Stimulated activated effector memory CD8-positive, alpha-beta T cell treated with anti-CD3 and anti-CD28 coated beads, Interleukin-12 subunit alpha, Interleukin-12 subunit beta, amount 100 ng/mL, for 72 hours (primary cell): Measurements from ENCODE around the gene DOCK4.

Source experiments
- ATAC-seq: fragments of 150-1000 bp; cut with Tn5 transposase; 2 replicates; pipeline ENCODE4 v1.10.0; 2021
- DNase-seq, 2 donors: peaks; one replicate each; pipeline ENCODE4 v3.0.0; 2021 to 2022; ENCODE audit warnings: low spot score in 2 of 2
- H3K27ac Mint-ChIP-seq: one replicate; pipeline ENCODE4 v1.8.0; 2022; ENCODE audit warnings: mild to moderate bottlenecking, mixed read lengths
- H3K36me3 Mint-ChIP-seq: one replicate; pipeline ENCODE4 v1.8.0; 2022; ENCODE audit warnings: mild to moderate bottlenecking, mixed read lengths
- H3K4me1 Mint-ChIP-seq: one replicate; pipeline ENCODE4 v1.8.0; 2022; ENCODE audit warnings: mixed read lengths
- H3K4me3 Mint-ChIP-seq: one replicate; pipeline ENCODE4 v1.8.0; 2022; ENCODE audit warnings: mild to moderate bottlenecking, mixed read lengths
- H3K9me3 Mint-ChIP-seq: one replicate; pipeline ENCODE4 v1.8.0; 2022; ENCODE audit warnings: mixed read lengths

Gene DOCK4

GRCh38 chr7:111900283-111900682 is 305.9 kb downstream of the DOCK4 start:
- Mint-ChIP-seq H3K27ac (no peak overlapping the region), H3K9me3 (no peaks in the 10 kb centered on the region), H3K36me3 (no peaks in the 10 kb centered on the region), H3K4me3 (no peak overlapping the region), H3K4me1 (no peaks in the 10 kb centered on the region)
- no peak for ATAC-seq
- no peak for DNase-seq

GRCh38 chr7:111895049-111895448 is 311.1 kb downstream of the DOCK4 start:
- ATAC-seq (no peak), DNase-seq (no peak)
- H3K4me3 Mint-ChIP-seq: no peak overlapping the region
- H3K9me3 Mint-ChIP-seq: no peaks in the 10 kb centered on the region
- H3K27ac Mint-ChIP-seq: no peak overlapping the region
- no peaks in the 10 kb centered on the region for H3K4me1 Mint-ChIP-seq
- H3K36me3 Mint-ChIP-seq: no peaks in the 10 kb centered on the region

DNA sequence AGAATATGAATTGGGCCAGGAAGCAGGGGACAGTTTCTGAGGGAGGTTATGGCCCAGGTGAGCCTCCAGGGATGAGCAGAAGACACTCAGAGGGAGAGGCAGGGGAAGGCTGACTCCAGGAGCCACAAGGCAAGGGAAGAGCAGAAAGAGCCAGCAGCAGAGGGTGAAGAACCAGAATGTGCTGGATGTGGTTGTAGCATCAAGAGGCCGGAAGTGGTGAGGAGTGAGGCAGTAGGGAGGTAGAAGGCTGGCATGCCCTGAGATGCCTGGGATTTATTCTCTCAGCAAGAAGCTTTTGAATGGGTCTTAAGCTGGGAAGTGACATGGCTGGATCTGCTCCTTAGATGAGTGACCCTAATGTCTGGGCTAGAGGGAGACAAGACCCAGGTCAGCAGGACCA is 311.7 kb downstream of the DOCK4 start:
- DNase-seq (no peak), ATAC-seq (peak; percentile 21)
- Mint-ChIP-seq H3K27ac (no peak overlapping the region), H3K36me3 (no peaks in the 10 kb centered on the region), H3K4me1 (no peaks in the 10 kb centered on the region), H3K4me3 (no peak overlapping the region), H3K9me3 (no peaks in the 10 kb centered on the region)

GRCh38 chr7:111893190-111893589 is 313.0 kb downstream of the DOCK4 start:
- Mint-ChIP-seq H3K36me3 (no peaks in the 10 kb centered on the region), H3K4me1 (no peaks in the 10 kb centered on the region), H3K27ac (no peak overlapping the region), H3K4me3 (no peak overlapping the region), H3K9me3 (no peaks in the 10 kb centered on the region)
- no peak for DNase-seq
- no peak for ATAC-seq

DNA sequence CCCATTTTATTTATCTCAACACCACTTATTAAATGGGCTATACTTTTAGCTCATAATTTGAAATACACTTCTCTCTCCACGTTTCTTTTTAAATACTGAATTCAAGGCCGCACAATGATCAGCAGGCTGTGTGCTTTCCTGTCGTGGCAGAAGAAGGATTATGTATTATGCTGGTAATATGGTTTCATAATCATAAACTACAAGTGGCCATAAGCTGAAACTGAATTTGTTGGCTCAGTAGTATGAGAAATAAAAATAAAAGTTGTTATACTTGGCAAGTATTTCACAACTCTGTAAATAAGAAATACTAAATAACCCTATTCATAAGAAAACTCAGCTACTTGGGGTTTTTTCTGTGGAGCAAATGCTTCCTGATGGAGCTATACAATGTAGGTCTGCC is 313.6 kb downstream of the DOCK4 start:
- H3K36me3 Mint-ChIP-seq: no peaks in the 10 kb centered on the region

GRCh38 chr7:111887734-111888133 is 318.5 kb downstream of the DOCK4 start:
- DNase-seq (no peak), ATAC-seq (no peak)
- Mint-ChIP-seq H3K27ac (no peak overlapping the region), H3K36me3 (no peaks in the 10 kb centered on the region), H3K9me3 (no peaks in the 10 kb centered on the region), H3K4me3 (no peak overlapping the region), H3K4me1 (no peaks in the 10 kb centered on the region)

More for the DNA sequence above, 313.6 kb downstream of the DOCK4 start:
- no peak for DNase-seq
- Mint-ChIP-seq H3K4me3 (no peak overlapping the region), H3K4me1 (no peaks in the 10 kb centered on the region), H3K27ac (no peak overlapping the region), H3K9me3 (no peaks in the 10 kb centered on the region)
- ATAC-seq: no peak

DNA sequence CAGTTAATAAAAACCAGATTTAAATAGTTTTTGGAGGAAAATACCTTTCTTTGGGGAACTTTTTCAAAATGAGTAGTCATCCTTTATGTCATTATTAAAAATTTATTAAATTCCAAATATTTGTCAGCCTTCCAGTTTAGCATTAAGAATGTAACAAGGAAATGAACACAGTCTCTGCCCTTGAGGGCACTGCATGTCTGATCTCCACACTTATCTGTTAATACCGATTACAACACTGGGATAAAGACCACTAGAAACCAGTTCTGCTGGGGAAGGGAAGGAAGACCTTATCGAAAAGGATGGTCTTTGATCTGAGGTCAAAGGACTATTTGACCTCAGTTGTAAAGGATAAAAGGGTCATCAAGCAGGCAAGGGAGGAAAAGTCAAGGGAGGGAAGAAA is 320.0 kb downstream of the DOCK4 start:
- ATAC-seq (no peak), DNase-seq (no peak)
- H3K27ac Mint-ChIP-seq: no peak overlapping the region
- no peaks in the 10 kb centered on the region for H3K9me3 Mint-ChIP-seq
- no peaks in the 10 kb centered on the region for H3K36me3 Mint-ChIP-seq
- H3K4me1 Mint-ChIP-seq: no peaks in the 10 kb centered on the region
- no peak overlapping the region for H3K4me3 Mint-ChIP-seq

GRCh38 chr7:111883241-111883640 is 323.0 kb downstream of the DOCK4 start:
- ATAC-seq: no peak
- DNase-seq: no peak
- Mint-ChIP-seq H3K27ac (no peak overlapping the region), H3K36me3 (no peaks in the 10 kb centered on the region), H3K4me1 (no peaks in the 10 kb centered on the region), H3K4me3 (no peak overlapping the region), H3K9me3 (no peaks in the 10 kb centered on the region)

DNA sequence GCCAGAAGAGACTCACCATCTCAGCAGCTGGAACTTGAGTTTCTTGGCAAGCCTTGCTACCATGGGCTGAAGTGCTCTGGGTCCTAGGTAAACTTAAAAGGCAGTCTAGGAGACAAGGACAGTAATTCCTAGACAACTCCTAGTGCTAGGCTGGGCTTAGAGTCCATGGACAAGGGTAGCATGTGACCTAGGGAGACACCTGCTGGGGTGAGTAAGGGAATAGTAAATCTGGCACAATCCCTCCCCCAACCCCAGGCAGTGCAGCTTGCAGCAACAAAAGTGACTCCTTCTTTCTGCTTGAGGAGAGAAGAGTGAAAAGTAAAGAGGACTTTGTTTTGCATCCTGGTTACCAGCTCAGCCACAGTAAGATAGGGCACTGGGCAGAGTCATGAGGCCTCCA is 327.4 kb downstream of the DOCK4 start:
- Mint-ChIP-seq H3K36me3 (no peaks in the 10 kb centered on the region), H3K4me1 (no peaks in the 10 kb centered on the region), H3K27ac (no peak overlapping the region), H3K9me3 (no peaks in the 10 kb centered on the region), H3K4me3 (no peak overlapping the region)
- DNase-seq (no peak), ATAC-seq (no peak)

DNA sequence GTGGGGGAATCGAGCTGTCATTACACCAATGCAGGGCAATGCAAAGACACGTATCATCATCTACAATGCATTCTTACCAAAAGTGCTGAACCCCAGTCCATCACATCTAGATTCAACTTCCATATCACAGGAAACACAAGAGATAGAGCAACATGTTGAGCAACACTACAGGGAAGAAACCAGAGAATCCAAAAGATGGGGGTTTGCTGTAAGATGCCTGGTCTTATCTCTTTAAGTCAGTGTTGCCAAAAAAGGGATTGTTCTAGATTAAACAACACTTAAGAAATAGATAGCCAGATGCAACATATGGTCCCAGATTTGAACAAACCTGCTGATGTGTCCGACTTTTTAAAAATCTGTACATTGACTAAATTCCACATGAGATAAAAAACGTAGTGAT is 328.3 kb downstream of the DOCK4 start:
- no peaks in the 10 kb centered on the region for H3K9me3 Mint-ChIP-seq
- H3K36me3 Mint-ChIP-seq: no peaks in the 10 kb centered on the region
- no peaks in the 10 kb centered on the region for H3K4me1 Mint-ChIP-seq
- ATAC-seq (no peak), DNase-seq (no peak)
- no peak overlapping the region for H3K27ac Mint-ChIP-seq
- no peak overlapping the region for H3K4me3 Mint-ChIP-seq

DNA sequence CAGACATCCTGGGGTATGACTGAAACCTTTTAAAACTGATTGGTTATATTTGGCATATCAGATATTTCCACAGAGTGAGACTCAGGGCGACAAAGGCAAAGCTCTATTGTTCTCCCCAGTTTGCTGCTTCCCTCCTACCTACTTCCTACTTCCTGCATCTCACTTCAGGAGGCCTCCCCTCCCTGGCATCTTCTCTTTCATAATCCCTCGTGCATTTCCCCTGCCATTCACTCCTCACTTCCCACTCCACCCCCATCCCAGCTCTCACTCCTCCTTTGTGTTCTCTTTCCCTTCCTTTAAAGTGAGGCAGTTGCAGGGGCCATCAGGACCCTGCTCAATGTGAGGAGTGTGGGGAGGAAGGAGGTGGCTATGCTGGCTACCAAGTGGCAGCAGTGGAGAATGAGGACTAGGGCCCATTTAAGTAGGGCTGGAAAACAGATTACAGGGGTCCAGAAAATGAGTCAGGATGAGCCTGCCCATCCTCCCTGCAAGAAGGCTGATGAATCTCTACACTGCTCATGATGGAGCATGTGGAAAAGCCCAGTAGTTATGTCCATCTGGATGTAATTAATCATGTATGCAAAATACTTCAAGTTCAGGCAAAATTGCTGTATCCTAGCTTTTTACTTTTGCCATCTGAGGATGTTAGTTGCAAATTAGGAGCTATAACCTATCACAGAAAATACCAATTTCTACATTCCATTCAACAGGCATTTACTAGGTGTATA is 332.1 kb downstream of the DOCK4 start:
- Mint-ChIP-seq H3K4me3 (no peak overlapping the region), H3K4me1 (no peaks in the 10 kb centered on the region), H3K9me3 (no peaks in the 10 kb centered on the region), H3K36me3 (no peaks in the 10 kb centered on the region), H3K27ac (no peak overlapping the region)
- DNase-seq (no peak), ATAC-seq (no peak)

GRCh38 chr7:111873326-111873646 is 332.9 kb downstream of the DOCK4 start:
- no peaks in the 10 kb centered on the region for H3K36me3 Mint-ChIP-seq
- H3K27ac Mint-ChIP-seq: no peak overlapping the region
- H3K9me3 Mint-ChIP-seq: no peaks in the 10 kb centered on the region
- DNase-seq (no peak), ATAC-seq (no peak)
- no peak overlapping the region for H3K4me3 Mint-ChIP-seq
- no peaks in the 10 kb centered on the region for H3K4me1 Mint-ChIP-seq

DNA sequence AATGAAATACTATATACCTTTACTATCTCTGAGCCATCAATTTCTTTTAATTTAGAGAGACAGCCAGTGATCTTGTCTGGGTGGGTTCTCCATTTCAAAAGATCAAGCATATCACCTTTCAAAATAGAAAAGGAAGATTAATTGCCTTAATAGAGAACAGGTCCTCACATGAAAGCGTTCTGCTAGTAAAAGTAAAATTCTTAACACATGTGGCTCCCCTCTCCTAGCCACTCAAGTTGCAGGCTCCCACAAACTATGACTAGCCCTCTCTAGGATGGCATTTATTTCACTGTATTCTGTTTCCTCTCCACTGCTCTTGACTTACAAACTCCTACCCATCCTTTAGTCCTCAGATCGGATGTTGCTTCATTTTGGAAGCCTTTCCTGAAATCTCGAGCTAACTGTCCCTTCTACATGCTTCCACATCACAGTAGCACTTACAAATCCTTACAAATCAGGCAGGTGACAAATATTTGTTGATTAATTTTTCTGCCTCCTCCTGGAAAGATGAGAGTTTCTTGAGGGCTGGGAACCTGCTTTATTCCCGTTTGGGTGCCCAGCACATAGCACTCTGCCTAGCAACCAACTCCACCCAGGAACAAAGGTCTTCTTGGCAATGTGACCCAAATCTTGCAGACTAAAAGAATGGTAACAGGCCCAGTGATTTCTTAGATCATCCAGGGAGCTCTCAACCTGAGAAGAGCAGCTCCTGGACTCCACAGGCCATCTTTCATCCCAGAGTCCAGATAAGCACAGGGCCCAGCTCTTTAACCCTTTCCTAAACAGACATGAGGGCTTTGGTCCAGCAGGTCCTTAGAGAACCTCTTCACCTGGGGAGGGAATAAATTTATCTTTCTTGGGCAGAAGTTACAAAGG is 333.5 kb downstream of the DOCK4 start:
- Mint-ChIP-seq H3K27ac (no peak overlapping the region), H3K4me3 (no peak overlapping the region), H3K36me3 (no peaks in the 10 kb centered on the region), H3K9me3 (no peaks in the 10 kb centered on the region), H3K4me1 (no peaks in the 10 kb centered on the region)
- no peak for DNase-seq
- no peak for ATAC-seq

GRCh38 chr7:111871283-111871682 is 334.9 kb downstream of the DOCK4 start:
- DNase-seq (no peak), ATAC-seq (no peak)
- H3K36me3 Mint-ChIP-seq: no peaks in the 10 kb centered on the region
- no peaks in the 10 kb centered on the region for H3K4me1 Mint-ChIP-seq
- no peak overlapping the region for H3K4me3 Mint-ChIP-seq
- H3K27ac Mint-ChIP-seq: no peak overlapping the region
- H3K9me3 Mint-ChIP-seq: no peaks in the 10 kb centered on the region

DNA sequence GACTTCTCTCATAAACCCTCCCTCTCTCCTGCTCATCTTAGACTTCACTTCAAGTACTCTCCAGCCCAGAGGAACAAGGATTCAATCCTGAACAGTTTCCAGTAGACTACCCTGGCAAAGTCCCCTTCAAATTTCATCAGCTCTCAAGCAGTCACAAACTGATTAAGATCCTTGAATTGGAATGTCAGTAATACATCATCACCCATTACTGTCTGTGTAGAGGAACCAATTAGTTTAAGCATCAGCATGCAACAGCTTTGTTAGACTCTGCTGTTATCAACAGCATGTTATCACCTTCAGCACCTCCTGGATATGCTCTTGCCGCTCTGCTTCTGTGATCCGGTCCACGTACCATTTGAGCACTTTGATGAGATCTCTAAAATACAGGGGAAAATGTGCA is 336.9 kb downstream of the DOCK4 start:
- DNase-seq: no peak
- no peak overlapping the region for H3K4me3 Mint-ChIP-seq

DNA sequence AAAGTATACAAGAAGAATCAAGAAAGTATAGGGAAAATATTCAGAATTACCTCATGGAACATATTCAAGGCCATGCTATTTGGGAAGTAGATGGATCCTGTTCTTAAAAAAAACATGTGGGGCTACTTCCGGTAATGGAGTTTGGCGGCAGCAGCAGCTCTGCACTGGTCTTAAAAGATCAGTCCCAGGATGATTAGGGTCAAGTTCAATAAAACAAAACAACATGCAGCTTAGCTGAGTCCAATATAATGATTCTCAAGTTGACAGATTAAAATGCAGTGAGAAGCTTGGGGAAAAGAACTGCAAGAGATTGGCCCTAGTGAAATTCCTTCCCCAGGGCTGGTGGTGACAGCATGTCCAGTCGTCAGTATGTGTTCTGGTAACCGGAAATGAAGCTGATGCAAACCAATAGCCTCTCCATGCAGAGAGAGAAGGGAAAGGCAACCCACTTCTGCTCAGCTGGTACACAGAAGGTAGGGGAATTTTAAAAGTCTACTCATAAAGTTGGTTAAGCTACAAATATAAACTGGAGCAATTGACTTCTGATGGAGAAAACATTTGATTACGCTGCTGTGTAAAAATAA is 338.8 kb downstream of the DOCK4 start:
- no peak overlapping the region for H3K4me3 Mint-ChIP-seq
- H3K4me1 Mint-ChIP-seq: no peaks in the 10 kb centered on the region
- ATAC-seq: no peak
- H3K27ac Mint-ChIP-seq: no peak overlapping the region
- H3K36me3 Mint-ChIP-seq: no peaks in the 10 kb centered on the region
- no peaks in the 10 kb centered on the region for H3K9me3 Mint-ChIP-seq
- no peak for DNase-seq

More for the DNA sequence above, 336.9 kb downstream of the DOCK4 start:
- peak; percentile 28 for ATAC-seq
- Mint-ChIP-seq H3K9me3 (no peaks in the 10 kb centered on the region), H3K36me3 (no peaks in the 10 kb centered on the region), H3K27ac (no peak overlapping the region), H3K4me1 (no peaks in the 10 kb centered on the region)
